Astrocyte of the cerebellum (primary cell): ENCODE data around the gene VPS11.
A peak's percentile ranks its signal among the peaks of the same experiment; 100 is the strongest.
"Not testable (repeated sequence)": the region's sequence is repeated elsewhere in the genome, so short reads cannot be mapped to it uniquely, and the experiment has no call there.

Experiments
- DNase-seq: peaks from one replicate; pipeline ENCODE4 v3.0.0-alpha.2; 2011; ENCODE audit warnings: low read depth
- H3K4me3 ChIP-seq: 2 replicates; pipeline ENCODE4 v1.5.1; 2011; ENCODE audit warnings: mild to moderate bottlenecking, low read depth, low read length, moderate library complexity
- in situ Hi-C: cut with HindIII; loops from 2 replicates; pipeline ENCODE4 v1.10.0; 2017; ENCODE audit warnings: low sequenced_read_pairs
- TF ChIP-seq, protein P1 (sequence below): IDR thresholded peaks from 2 replicates; pipeline ENCODE4 v1.5.1; 2012; ENCODE audit warnings: low read length, low read depth, moderate library complexity, mild to moderate bottlenecking; ENCODE audit errors: missing control alignments

Gene VPS11

DNA sequence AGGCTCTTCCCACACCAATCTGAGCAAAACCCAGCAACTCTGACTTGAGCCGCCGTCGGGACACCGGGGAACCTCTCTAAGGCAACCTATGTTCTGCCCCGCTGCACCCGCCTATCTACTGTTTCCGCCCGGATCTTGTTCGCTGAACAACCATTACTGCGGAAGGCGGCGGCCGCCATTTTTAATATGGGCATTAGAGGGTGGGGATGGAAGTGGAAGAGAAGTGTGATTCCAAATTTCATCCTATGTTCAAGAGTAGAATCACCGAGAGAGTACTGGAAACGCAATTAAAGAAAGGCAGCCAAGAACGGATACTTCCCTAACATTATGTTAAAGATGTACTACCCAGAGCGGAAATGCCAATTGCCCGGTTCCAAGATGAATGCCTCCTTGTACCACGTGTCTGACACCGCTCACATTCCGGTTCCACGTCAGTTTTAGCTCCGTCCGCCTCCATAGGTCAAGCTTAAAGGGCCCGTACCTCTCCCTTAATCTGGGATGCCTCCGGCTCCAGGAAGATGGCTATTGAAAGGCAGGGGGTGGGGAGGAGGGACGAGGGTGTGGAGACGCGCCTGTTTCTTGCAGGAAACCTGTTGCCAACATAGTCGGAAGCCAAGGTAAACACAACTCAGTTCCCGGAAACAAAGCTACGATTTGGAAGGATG, 34.3 kb downstream of the VPS11 start, which contains the start of gene DPAGT1:
Gene DPAGT1, minus strand, starts transcription at position 95 of the 665 bp plus-strand sequence. CDS start 198 bp downstream, outside the sequence.
- DNase-seq, result peak; percentile 95
- TF ChIP-seq, protein P1, sequence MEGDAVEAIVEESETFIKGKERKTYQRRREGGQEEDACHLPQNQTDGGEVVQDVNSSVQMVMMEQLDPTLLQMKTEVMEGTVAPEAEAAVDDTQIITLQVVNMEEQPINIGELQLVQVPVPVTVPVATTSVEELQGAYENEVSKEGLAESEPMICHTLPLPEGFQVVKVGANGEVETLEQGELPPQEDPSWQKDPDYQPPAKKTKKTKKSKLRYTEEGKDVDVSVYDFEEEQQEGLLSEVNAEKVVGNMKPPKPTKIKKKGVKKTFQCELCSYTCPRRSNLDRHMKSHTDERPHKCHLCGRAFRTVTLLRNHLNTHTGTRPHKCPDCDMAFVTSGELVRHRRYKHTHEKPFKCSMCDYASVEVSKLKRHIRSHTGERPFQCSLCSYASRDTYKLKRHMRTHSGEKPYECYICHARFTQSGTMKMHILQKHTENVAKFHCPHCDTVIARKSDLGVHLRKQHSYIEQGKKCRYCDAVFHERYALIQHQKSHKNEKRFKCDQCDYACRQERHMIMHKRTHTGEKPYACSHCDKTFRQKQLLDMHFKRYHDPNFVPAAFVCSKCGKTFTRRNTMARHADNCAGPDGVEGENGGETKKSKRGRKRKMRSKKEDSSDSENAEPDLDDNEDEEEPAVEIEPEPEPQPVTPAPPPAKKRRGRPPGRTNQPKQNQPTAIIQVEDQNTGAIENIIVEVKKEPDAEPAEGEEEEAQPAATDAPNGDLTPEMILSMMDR, result no peak
- peak within 1 kb of the TSS; percentile 91 for H3K4me3 ChIP-seq
- in situ Hi-C loops, result loop anchor here (5.0 to 25.0 kb wide), 2 partner anchors 85 to 185 kb away; partner anchors contain the start of genes RPS25 and TRAPPC4

DNA sequence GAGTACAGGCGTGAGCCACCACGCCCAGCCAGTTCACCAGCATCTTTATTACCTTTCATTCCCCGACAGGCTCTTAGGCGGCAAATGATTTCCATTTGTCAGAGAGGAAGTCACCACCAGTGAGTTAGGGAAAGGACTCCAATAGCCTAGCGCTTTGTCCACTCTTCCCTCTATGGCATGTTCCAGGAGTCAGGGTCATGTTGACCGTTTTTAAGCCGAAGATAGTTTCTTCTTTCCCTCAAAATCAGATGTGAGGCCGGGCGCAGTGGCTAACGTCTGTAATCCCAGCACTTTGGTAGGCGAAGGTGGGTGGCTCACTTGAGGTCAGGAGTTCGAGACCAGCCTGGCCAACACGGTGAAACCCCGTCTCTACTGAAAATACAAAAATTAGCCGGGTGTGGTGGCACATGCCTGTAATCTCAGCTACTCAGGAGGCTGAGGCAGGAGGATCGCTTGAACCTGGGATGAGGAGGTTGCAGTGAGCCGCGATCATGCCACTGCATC, 35.6 kb downstream of the VPS11 start:
- in situ Hi-C loops, result loop anchor here (5.0 to 25.0 kb wide), 2 partner anchors 86 to 184 kb away; partner anchors contain the start of genes RPS25 and TRAPPC4
- H3K4me3 ChIP-seq, result peak overlapping the region; percentile 91
- not testable (repeated sequence) for DNase-seq

DNA sequence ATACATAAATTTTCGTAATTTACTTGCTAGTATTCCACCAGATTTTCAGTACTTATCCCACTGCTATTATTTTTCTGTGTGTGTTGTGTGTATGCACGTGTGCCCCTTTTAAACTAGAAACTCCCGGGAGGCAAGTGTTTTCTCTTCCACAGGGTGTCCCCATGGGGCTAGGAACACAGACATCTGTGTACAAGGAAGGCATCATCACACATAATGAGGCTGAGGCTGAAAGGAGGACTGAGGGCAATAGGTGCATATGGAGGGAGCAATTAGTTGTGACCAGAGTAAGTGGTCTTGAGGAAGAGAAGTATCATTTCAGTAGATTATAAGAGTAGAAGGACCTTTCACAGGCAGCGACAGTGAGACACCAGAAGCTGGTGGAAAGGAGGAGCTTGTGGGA, 36.2 kb downstream of the VPS11 start:
- no peak for DNase-seq
- H3K4me3 ChIP-seq, result no peak overlapping the region
- in situ Hi-C loops, result loop anchor here (5.0 to 25.0 kb wide), 2 partner anchors 86 to 184 kb away; partner anchors contain the start of genes RPS25 and TRAPPC4
- TF ChIP-seq, protein P1, result no peak

DNA sequence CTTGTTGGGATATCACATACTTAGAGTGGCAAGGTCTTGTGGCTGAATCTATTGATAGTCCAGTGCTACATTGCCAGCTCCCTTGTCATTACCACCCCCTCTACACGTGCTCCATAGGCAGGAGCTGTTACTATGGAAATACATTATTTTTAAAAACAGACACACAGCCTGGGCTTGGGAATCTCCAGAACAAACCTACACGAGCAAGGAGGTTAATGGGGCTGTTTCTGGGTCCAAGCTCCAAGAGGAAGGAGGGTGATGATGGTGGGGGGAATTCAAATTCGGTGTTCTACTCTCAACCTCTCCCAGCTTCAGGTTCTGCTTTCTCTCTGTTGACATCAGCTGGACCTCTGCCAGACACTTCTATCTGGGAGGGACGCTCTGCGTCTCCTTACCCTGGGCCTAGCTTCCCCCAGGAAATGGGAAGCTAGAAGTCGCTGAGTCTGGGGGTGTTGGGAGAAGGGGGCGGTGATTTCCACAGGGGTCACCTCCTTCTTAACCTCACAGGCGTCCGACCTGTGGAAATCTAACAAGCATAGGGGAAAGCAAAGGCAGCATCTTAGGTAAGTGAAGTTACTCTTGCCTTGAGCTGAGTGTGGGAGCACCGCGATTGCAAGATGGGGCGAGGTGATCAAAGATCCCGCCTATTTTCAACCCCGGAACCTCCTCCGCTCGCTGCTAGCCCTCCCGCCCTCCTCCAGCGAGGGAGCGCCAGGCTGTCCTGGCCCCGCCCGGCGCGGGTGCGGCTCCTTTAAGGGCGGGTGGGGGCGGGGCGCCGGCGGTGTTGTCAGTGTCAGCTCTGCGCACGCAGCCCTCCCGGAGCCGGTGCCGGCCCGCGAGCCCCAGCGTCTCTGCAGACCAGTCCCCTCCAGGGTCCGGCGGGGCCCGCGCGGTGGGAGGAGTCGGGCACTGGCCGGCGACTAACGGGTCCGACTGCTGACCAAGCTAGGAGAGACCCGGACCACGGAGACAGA, 39.2 kb downstream of the VPS11 start, which contains the start of gene C2CD2L:
Gene C2CD2L, plus strand, starts transcription at position 781 of the 974 bp plus-strand sequence. CDS start 398 bp downstream, outside the sequence.
- peak; percentile 63 for DNase-seq
- H3K4me3 ChIP-seq, result peak within 1 kb of the TSS; percentile 76
- TF ChIP-seq, protein P1, result no peak
- in situ Hi-C loops, result loop anchor here (25.0 kb wide), 1 partner anchor 180 kb away; no protein-coding TSS in a partner anchor

- H3K4me3 ChIP-seq, result peak overlapping the region; percentile 76
- no peak for DNase-seq
- in situ Hi-C loops, result loop anchor here (25.0 kb wide), 1 partner anchor 180 kb away; no protein-coding TSS in a partner anchor
These were observed 40.0 kb downstream of the VPS11 start for GRCh38 chr11:119107538-119108145.

More at GRCh38 chr11:119107538-119108145, 40.0 kb downstream of the VPS11 start:
- TF ChIP-seq, protein P1, result no peak
